Measurements from ENCODE around the gene GAS7.

The GAS7 gene

GRCh38 chr17:10048629-10049350 is 149.6 kb downstream of the GAS7 start:
- no peak for DNase-seq
- no peak overlapping the region for H3K27ac ChIP-seq (ENCODE audit: insufficient read depth in 1 of 2, low read depth in 1 of 2, low read length in 2 of 2, poor library complexity in 1 of 2, severe bottlenecking in 2 of 2)
- H3K4me1 ChIP-seq (ENCODE audit: control extremely low read depth in 1 of 4, control insufficient read depth in 4 of 4, insufficient read depth in 4 of 4, low read length in 3 of 4): peaks cover 14 to 45% (median 27%) of the 10 kb centered on the region in 4 experiments
- CTCF ChIA-PET: interaction anchor here (0.9 to 2.2 kb wide), 5 partner anchors 14 to 101 kb away, joined by 3 to 7 read pairs (median 3); no protein-coding TSS in a partner anchor
- H3K36me3 ChIP-seq (ENCODE audit: control insufficient read depth in 4 of 4, insufficient read depth in 4 of 4, low read length in 3 of 4): no peaks in the 10 kb centered on the region
- no peaks in the 10 kb centered on the region for H3K9me3 ChIP-seq (ENCODE audit: control extremely low read depth in 1 of 5, control insufficient read depth in 4 of 5, insufficient read depth in 2 of 5, low read depth in 1 of 5, low read length in 4 of 5)
- POLR2A ChIA-PET: interaction anchor here (0.8 kb wide), 1 partner anchor 16 kb away, joined by 3 read pairs; no protein-coding TSS in a partner anchor
- 97% methylated on average over 6 of the region's 7 CpGs for WGBS (ENCODE audit: insufficient coverage)
- H3K27me3 ChIP-seq (replicated peaks in 2 of 5; ENCODE audit: control insufficient read depth in 4 of 5, insufficient read depth in 5 of 5, low read length in 4 of 5): no peaks in the 10 kb centered on the region
- H3K4me3 ChIP-seq (ENCODE audit: control insufficient read depth in 1 of 7, extremely low read depth in 1 of 7, insufficient read depth in 4 of 7, low read depth in 2 of 7, low read length in 6 of 7): no peak overlapping the region

- WGBS (ENCODE audit: insufficient coverage): 68% methylated on average over 11 of the region's 13 CpGs
- peaks cover 12 to 30% (median 19%) of the 10 kb centered on the region in 4 experiments for H3K4me1 ChIP-seq (ENCODE audit: control extremely low read depth in 1 of 4, control insufficient read depth in 4 of 4, insufficient read depth in 4 of 4, low read length in 3 of 4)
- peak in 1 of 3 donors; percentile 47 for DNase-seq
- ChIA-PET CTCF (no interaction called here), POLR2A (no interaction called here)
- no peaks in the 10 kb centered on the region for H3K9me3 ChIP-seq (ENCODE audit: control extremely low read depth in 1 of 5, control insufficient read depth in 4 of 5, insufficient read depth in 2 of 5, low read depth in 1 of 5, low read length in 4 of 5)
- no peaks in the 10 kb centered on the region for H3K36me3 ChIP-seq (ENCODE audit: control insufficient read depth in 4 of 4, insufficient read depth in 4 of 4, low read length in 3 of 4)
- H3K4me3 ChIP-seq (ENCODE audit: control insufficient read depth in 1 of 7, extremely low read depth in 1 of 7, insufficient read depth in 4 of 7, low read depth in 2 of 7, low read length in 6 of 7): no peak overlapping the region
- no peaks in the 10 kb centered on the region for H3K27me3 ChIP-seq (replicated peaks in 2 of 5; ENCODE audit: control insufficient read depth in 4 of 5, insufficient read depth in 5 of 5, low read length in 4 of 5)
- no peak overlapping the region for H3K27ac ChIP-seq (ENCODE audit: insufficient read depth in 1 of 2, low read depth in 1 of 2, low read length in 2 of 2, poor library complexity in 1 of 2, severe bottlenecking in 2 of 2)
Measured at GRCh38 chr17:10046786-10047785, 151.3 kb downstream of the GAS7 start.

- no peak for DNase-seq
- no peaks in the 10 kb centered on the region for H3K9me3 ChIP-seq (ENCODE audit: control extremely low read depth in 1 of 5, control insufficient read depth in 4 of 5, insufficient read depth in 2 of 5, low read depth in 1 of 5, low read length in 4 of 5)
- H3K27me3 ChIP-seq (replicated peaks in 2 of 5; ENCODE audit: control insufficient read depth in 4 of 5, insufficient read depth in 5 of 5, low read length in 4 of 5): no peaks in the 10 kb centered on the region
- no peak overlapping the region for H3K27ac ChIP-seq (ENCODE audit: insufficient read depth in 1 of 2, low read depth in 1 of 2, low read length in 2 of 2, poor library complexity in 1 of 2, severe bottlenecking in 2 of 2)
- H3K36me3 ChIP-seq (ENCODE audit: control insufficient read depth in 4 of 4, insufficient read depth in 4 of 4, low read length in 3 of 4): no peaks in the 10 kb centered on the region
- no peak overlapping the region for H3K4me3 ChIP-seq (ENCODE audit: control insufficient read depth in 1 of 7, extremely low read depth in 1 of 7, insufficient read depth in 4 of 7, low read depth in 2 of 7, low read length in 6 of 7)
- 94% methylated on average over 10 of the region's 17 CpGs for WGBS (ENCODE audit: insufficient coverage)
- H3K4me1 ChIP-seq (ENCODE audit: control extremely low read depth in 1 of 4, control insufficient read depth in 4 of 4, insufficient read depth in 4 of 4, low read length in 3 of 4): peaks cover 5 to 20% (median 11%) of the 10 kb centered on the region in 4 experiments
- CTCF ChIA-PET: no interaction called here
- POLR2A ChIA-PET: no interaction called here
Measured at GRCh38 chr17:10045871-10046658, 152.3 kb downstream of the GAS7 start.

- Histone ChIP-seq H3K27me3 (replicated peaks in 2 of 5; ENCODE audit: control insufficient read depth in 4 of 5, insufficient read depth in 5 of 5, low read length in 4 of 5) (no peaks in the 10 kb centered on the region), H3K27ac (ENCODE audit: insufficient read depth in 1 of 2, low read depth in 1 of 2, low read length in 2 of 2, poor library complexity in 1 of 2, severe bottlenecking in 2 of 2) (no peak overlapping the region), H3K36me3 (ENCODE audit: control insufficient read depth in 4 of 4, insufficient read depth in 4 of 4, low read length in 3 of 4) (no peaks in the 10 kb centered on the region), H3K4me1 (ENCODE audit: control extremely low read depth in 1 of 4, control insufficient read depth in 4 of 4, insufficient read depth in 4 of 4, low read length in 3 of 4) (peaks cover 0 to 6% (median under 1%) of the 10 kb centered on the region in 4 experiments), H3K9me3 (ENCODE audit: control extremely low read depth in 1 of 5, control insufficient read depth in 4 of 5, insufficient read depth in 2 of 5, low read depth in 1 of 5, low read length in 4 of 5) (no peaks in the 10 kb centered on the region), H3K4me3 (ENCODE audit: control insufficient read depth in 1 of 7, extremely low read depth in 1 of 7, insufficient read depth in 4 of 7, low read depth in 2 of 7, low read length in 6 of 7) (no peak overlapping the region)
- WGBS (ENCODE audit: insufficient coverage): 97% methylated on average over 9 of the region's 9 CpGs
- ChIA-PET POLR2A (no interaction called here), CTCF (interaction anchor here (1.5 kb wide), 1 partner anchor 184 kb away, joined by 4 read pairs; no protein-coding TSS in a partner anchor)
- DNase-seq: no peak
Measured at GRCh38 chr17:10042589-10043244, 155.7 kb downstream of the GAS7 start.

- no peaks in the 10 kb centered on the region for H3K9me3 ChIP-seq (ENCODE audit: control extremely low read depth in 1 of 5, control insufficient read depth in 4 of 5, insufficient read depth in 2 of 5, low read depth in 1 of 5, low read length in 4 of 5)
- H3K4me1 ChIP-seq (ENCODE audit: control extremely low read depth in 1 of 4, control insufficient read depth in 4 of 4, insufficient read depth in 4 of 4, low read length in 3 of 4): peaks cover 0 to 4% (median under 1%) of the 10 kb centered on the region in 4 experiments
- ChIA-PET CTCF (no interaction called here), POLR2A (no interaction called here)
- DNase-seq: peak in 1 of 3 donors; percentile 35
- H3K27ac ChIP-seq (ENCODE audit: insufficient read depth in 1 of 2, low read depth in 1 of 2, low read length in 2 of 2, poor library complexity in 1 of 2, severe bottlenecking in 2 of 2): no peak overlapping the region
- no peaks in the 10 kb centered on the region for H3K27me3 ChIP-seq (replicated peaks in 2 of 5; ENCODE audit: control insufficient read depth in 4 of 5, insufficient read depth in 5 of 5, low read length in 4 of 5)
- 96% methylated on average over 11 of the region's 17 CpGs for WGBS (ENCODE audit: insufficient coverage)
- H3K4me3 ChIP-seq (ENCODE audit: control insufficient read depth in 1 of 7, extremely low read depth in 1 of 7, insufficient read depth in 4 of 7, low read depth in 2 of 7, low read length in 6 of 7): no peak overlapping the region
- no peaks in the 10 kb centered on the region for H3K36me3 ChIP-seq (ENCODE audit: control insufficient read depth in 4 of 4, insufficient read depth in 4 of 4, low read length in 3 of 4)
Measured at GRCh38 chr17:10041916-10042588, 156.4 kb downstream of the GAS7 start.

GRCh38 chr17:10041287-10041612 is 157.2 kb downstream of the GAS7 start:
- ChIA-PET CTCF (no interaction called here), POLR2A (no interaction called here)
- 100% methylated on average over 2 of the region's 4 CpGs for WGBS (ENCODE audit: insufficient coverage)
- Histone ChIP-seq H3K4me3 (ENCODE audit: control insufficient read depth in 1 of 7, extremely low read depth in 1 of 7, insufficient read depth in 4 of 7, low read depth in 2 of 7, low read length in 6 of 7) (no peak overlapping the region), H3K27me3 (replicated peaks in 2 of 5; ENCODE audit: control insufficient read depth in 4 of 5, insufficient read depth in 5 of 5, low read length in 4 of 5) (no peaks in the 10 kb centered on the region), H3K9me3 (ENCODE audit: control extremely low read depth in 1 of 5, control insufficient read depth in 4 of 5, insufficient read depth in 2 of 5, low read depth in 1 of 5, low read length in 4 of 5) (no peaks in the 10 kb centered on the region), H3K4me1 (ENCODE audit: control extremely low read depth in 1 of 4, control insufficient read depth in 4 of 4, insufficient read depth in 4 of 4, low read length in 3 of 4) (peaks cover 0 to 8% (median 0%) of the 10 kb centered on the region in 4 experiments), H3K36me3 (ENCODE audit: control insufficient read depth in 4 of 4, insufficient read depth in 4 of 4, low read length in 3 of 4) (no peaks in the 10 kb centered on the region), H3K27ac (ENCODE audit: insufficient read depth in 1 of 2, low read depth in 1 of 2, low read length in 2 of 2, poor library complexity in 1 of 2, severe bottlenecking in 2 of 2) (no peak overlapping the region)
- no peak for DNase-seq
